SK-N-SH (cell line): ENCODE data around the gene RAD51B. TPM values are rescaled to one million over a fixed set of nuclear protein-coding genes. Genes with fewer than 3 reads are reported as not detected.

ENCODE experiments used
- CTCF ChIA-PET: fragments of 300-600, 350-600 bp; formaldehyde crosslinking; extraction: SDS; loops from one replicate; lab custom pipeline; 2021; lab: Yijun Ruan, JAX
- POLR2A ChIA-PET: fragments of 350-600 bp; sonication (Branson Sonifier 250); formaldehyde crosslinking; extraction: SDS; loops from one replicate; lab custom pipeline; 2020; ENCODE audit warnings: antibody characterized with exemption, inconsistent platforms; lab: Yijun Ruan, JAX
- DNase-seq: peaks from one replicate; pipeline ENCODE4 v3.0.0; 2012
- H2AFZ ChIP-seq: fragments of 200-600 bp; sonication (generic); 2 replicates; pipeline ENCODE4 v1.8.1; 2016; ENCODE audit warnings: antibody characterized with exemption, mild to moderate bottlenecking, low read depth
- H3F3A ChIP-seq: fragments of 200-600 bp; sonication (generic); replicated peaks from 2 replicates; pipeline ENCODE3; 2016; ENCODE audit warnings: antibody characterized with exemption, mild to moderate bottlenecking; ENCODE audit not compliant: insufficient read depth
- H3K27ac ChIP-seq, 2 experiments: fragments of 200-500 bp in 1 of 2; fragments of 200-600 bp in 1 of 2; sonication (Bioruptor generic) in 1 of 2; sonication (generic), shearing (Covaris generic) in 1 of 2; 2 replicates each; pipeline versions ENCODE4 v1.5.1 to v1.6.1; 2014 to 2016; ENCODE audit warnings: low read depth in 2 of 2, inconsistent platforms in 1 of 2, low read length in 1 of 2, mild to moderate bottlenecking in 1 of 2, mixed read lengths in 1 of 2
- H3K27me3 ChIP-seq: fragments of 200-600 bp; sonication (generic), shearing (Covaris generic); 2 replicates; pipeline ENCODE4 v1.6.1; 2016; ENCODE audit warnings: mixed run types; ENCODE audit not compliant: insufficient read depth
- H3K36me3 ChIP-seq, 2 experiments: fragments of 200-500 bp in 1 of 2; fragments of 200-600 bp in 1 of 2; sonication (Bioruptor generic) in 1 of 2; sonication (generic) in 1 of 2; replicated peaks in 1 of 2; 2 replicates each; pipeline versions ENCODE3 to v1.5.1; 2014 to 2016; ENCODE audit warnings: low read length in 1 of 2, mild to moderate bottlenecking in 1 of 2; ENCODE audit not compliant: insufficient read depth in 2 of 2, control insufficient read depth in 1 of 2
- H3K4me1 ChIP-seq, 2 experiments: fragments of 200-500 bp in 1 of 2; fragments of 200-600 bp in 1 of 2; sonication (Bioruptor generic) in 1 of 2; sonication (generic), shearing (Covaris generic) in 1 of 2; 2 replicates each; pipeline versions ENCODE4 v1.5.1 to v1.6.1; 2014 to 2016; ENCODE audit warnings: low read depth in 1 of 2, low read length in 1 of 2, mixed run types in 1 of 2; ENCODE audit not compliant: insufficient read depth in 2 of 2, control insufficient read depth in 1 of 2
- H3K4me2 ChIP-seq: fragments of 200-600 bp; sonication (generic), shearing (Covaris generic); 2 replicates; pipeline ENCODE4 v1.6.1; 2017; ENCODE audit warnings: mixed run types
- H3K4me3 ChIP-seq, 2 experiments: fragments of 200-500 bp in 1 of 2; fragments of 200-600 bp in 1 of 2; sonication (Bioruptor generic) in 1 of 2; sonication (generic), shearing (Covaris generic) in 1 of 2; 2 replicates each; pipeline versions ENCODE4 v1.5.1 to v1.8.1; 2014 to 2016; ENCODE audit warnings: low read depth in 2 of 2, inconsistent platforms in 1 of 2, low read length in 1 of 2, mild to moderate bottlenecking in 1 of 2, mixed read lengths in 1 of 2, moderate library complexity in 1 of 2
- H3K79me2 ChIP-seq: fragments of 200-600 bp; sonication (generic); 2 replicates; pipeline ENCODE4 v1.8.1; 2017; ENCODE audit warnings: mild to moderate bottlenecking; ENCODE audit not compliant: insufficient read depth
- H3K9ac ChIP-seq: fragments of 200-600 bp; sonication (generic); 2 replicates; pipeline ENCODE4 v1.6.1; 2017; ENCODE audit warnings: mixed run types
- H3K9me2 ChIP-seq: fragments of 200-600 bp; sonication (generic); 2 replicates; pipeline ENCODE4 v1.6.1; 2017; ENCODE audit warnings: mixed run types
- H3K9me3 ChIP-seq: fragments of 200-600 bp; sonication (generic); 2 replicates; pipeline ENCODE4 v1.6.1; 2017; ENCODE audit warnings: mixed run types, mild to moderate bottlenecking, moderate library complexity
- H4K20me1 ChIP-seq: fragments of 200-600 bp; sonication (generic); 2 replicates; pipeline ENCODE4 v1.6.1; 2017; ENCODE audit warnings: mild to moderate bottlenecking, mixed run types; ENCODE audit not compliant: insufficient read depth
- CHD2 ChIP-seq: fragments of 150-350 bp; IDR thresholded peaks from 2 replicates; pipeline ENCODE4 v1.6.1; 2018; ENCODE audit warnings: low read length; ENCODE audit not compliant: partially characterized antibody
- ELF1 ChIP-seq: IDR thresholded peaks from 2 replicates; pipeline ENCODE4 v1.4.0; 2012
- FOXJ3 ChIP-seq: sonication (generic); formaldehyde crosslinking; IDR thresholded peaks from 2 replicates; pipeline ENCODE4 v1.5.1; 2020; ENCODE audit warnings: mild to moderate bottlenecking, missing genetic modification reagents
- GATA2 ChIP-seq: sonication (generic); formaldehyde crosslinking; IDR thresholded peaks from 2 replicates; pipeline ENCODE4 v1.5.0; 2020; ENCODE audit warnings: mild to moderate bottlenecking, missing genetic modification reagents
- JUND ChIP-seq: IDR thresholded peaks from 2 replicates; pipeline ENCODE4 v1.4.0; 2012
- NFIC ChIP-seq: IDR thresholded peaks from 2 replicates; pipeline ENCODE4 v1.4.0; 2012; ENCODE audit warnings: borderline replicate concordance
- NRF1 ChIP-seq: IDR thresholded peaks from 2 replicates; pipeline ENCODE4 v1.6.1; 2012; ENCODE audit warnings: low read depth, mild to moderate bottlenecking, low read length
- PBX3 ChIP-seq: IDR thresholded peaks from 2 replicates; pipeline ENCODE4; 2012
- SIN3A ChIP-seq: IDR thresholded peaks from 2 replicates; pipeline ENCODE4 v1.6.1; 2012; ENCODE audit warnings: low read depth, mild to moderate bottlenecking, low read length, moderate library complexity, borderline replicate concordance
- SMC3 ChIP-seq: IDR thresholded peaks from 2 replicates; pipeline ENCODE4 v1.6.1; 2012; ENCODE audit warnings: low read depth, low read length, improper control_type of control experiment
- TAF1 ChIP-seq: IDR thresholded peaks from 2 replicates; pipeline ENCODE4 v1.6.1; 2012; ENCODE audit warnings: low read depth, mild to moderate bottlenecking, low read length, moderate library complexity, borderline replicate concordance
- TCF12 ChIP-seq: IDR thresholded peaks from 2 replicates; pipeline ENCODE4 v1.4.0; 2012
- USF1 ChIP-seq: IDR thresholded peaks from 2 replicates; pipeline ENCODE4 v1.4.0; 2012; ENCODE audit warnings: low read depth, borderline replicate concordance
- YY1 ChIP-seq: IDR thresholded peaks from 2 replicates; pipeline ENCODE4 v1.4.0; 2012; ENCODE audit warnings: low read depth, mild to moderate bottlenecking
- WGBS: methylation state at CpG from one replicate; pipeline ENCODE4 v1.1.6; 2017; ENCODE audit warnings: low lambda C conversion rate; 5-methylcytosine and 5-hydroxymethylcytosine counted together
- polyA plus RNA-seq, 3 experiments: library from polyadenylated mRNA; depleted of rRNA; stranded (reverse); fragments of >200 nt; gene quantifications; 2 replicates each; pipeline ENCODE4 v1.2.3, GENCODE V29; 2012
- TF ChIP-seq, protein P1 (sequence below): fragments of 200-600 bp; sonication (generic); IDR thresholded peaks from 2 replicates; pipeline ENCODE4 v1.6.1; 2017; ENCODE audit warnings: antibody characterized with exemption, mild to moderate bottlenecking, moderate library complexity
- TF ChIP-seq, protein P2 (sequence below): fragments of 150-350 bp; IDR thresholded peaks from 2 replicates; pipeline ENCODE4 v1.6.1; 2017; ENCODE audit warnings: antibody characterized with exemption, low read length, low read depth, borderline replicate concordance
- TF ChIP-seq, protein P3 (sequence below): IDR thresholded peaks from 2 replicates; pipeline ENCODE4 v1.4.0; 2012; ENCODE audit warnings: low read depth
- TF ChIP-seq, protein P4 (sequence below): IDR thresholded peaks from 2 replicates; pipeline ENCODE4 v1.6.1; 2012; ENCODE audit warnings: mild to moderate bottlenecking, low read depth, low read length, moderate library complexity

Gene RAD51B
- polyA plus RNA-seq, 1 of the 3 experiments (the other 2 are of a cell fraction), result 6.0 TPM

DNA sequence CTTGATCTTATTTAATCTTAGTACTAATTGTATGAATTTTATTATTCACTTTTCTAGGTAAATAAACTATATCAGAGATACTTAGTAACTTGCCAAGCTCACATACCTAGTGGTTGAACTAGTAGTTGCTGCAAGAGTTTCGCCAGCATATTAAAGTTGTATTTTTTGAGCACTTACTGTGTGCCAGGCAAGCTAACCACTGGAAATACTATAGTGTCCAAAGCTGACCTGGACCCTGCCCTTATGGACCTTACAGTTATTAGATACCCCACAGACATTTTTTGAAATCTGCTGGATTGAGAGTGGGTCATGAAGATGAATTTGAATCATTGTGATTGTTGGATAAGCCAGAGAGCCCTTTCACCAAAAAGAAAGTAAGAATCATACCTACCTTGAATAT is 125.0 kb downstream of the RAD51B start:
- WGBS, result 86% methylated on average over 1 of the region's 1 CpG
- no peak for DNase-seq
- ChIA-PET CTCF (interaction anchor here (0.6 to 6.3 kb wide), 14 partner anchors 11 to 899 kb away, joined by 3 to 55 read pairs (median 4); no protein-coding TSS in a partner anchor), POLR2A (no interaction called here)
- H3K36me3 ChIP-seq, result no peaks in the 10 kb centered on the region
- H4K20me1 ChIP-seq, result no peaks in the 10 kb centered on the region
- H3K4me1 ChIP-seq, result peaks cover 0 to 28% of the 10 kb centered on the region in 2 experiments; a peak in 3 of 4 replicates
- peaks cover 13% of the 10 kb centered on the region for H3F3A ChIP-seq
- no peak overlapping the region for H2AFZ ChIP-seq
- TF ChIP-seq SMC3 (no peak), CHD2 (no peak), JUND (no peak), YY1 (no peak), GATA2 (CRISPR knock-in tag) (no peak), USF1 (no peak), ELF1 (no peak), SIN3A (no peak), TCF12 (no peak), NFIC (no peak), FOXJ3 (CRISPR knock-in tag) (no peak), NRF1 (no peak), TAF1 (no peak), PBX3 (no peak)
- TF ChIP-seq, protein P1, sequence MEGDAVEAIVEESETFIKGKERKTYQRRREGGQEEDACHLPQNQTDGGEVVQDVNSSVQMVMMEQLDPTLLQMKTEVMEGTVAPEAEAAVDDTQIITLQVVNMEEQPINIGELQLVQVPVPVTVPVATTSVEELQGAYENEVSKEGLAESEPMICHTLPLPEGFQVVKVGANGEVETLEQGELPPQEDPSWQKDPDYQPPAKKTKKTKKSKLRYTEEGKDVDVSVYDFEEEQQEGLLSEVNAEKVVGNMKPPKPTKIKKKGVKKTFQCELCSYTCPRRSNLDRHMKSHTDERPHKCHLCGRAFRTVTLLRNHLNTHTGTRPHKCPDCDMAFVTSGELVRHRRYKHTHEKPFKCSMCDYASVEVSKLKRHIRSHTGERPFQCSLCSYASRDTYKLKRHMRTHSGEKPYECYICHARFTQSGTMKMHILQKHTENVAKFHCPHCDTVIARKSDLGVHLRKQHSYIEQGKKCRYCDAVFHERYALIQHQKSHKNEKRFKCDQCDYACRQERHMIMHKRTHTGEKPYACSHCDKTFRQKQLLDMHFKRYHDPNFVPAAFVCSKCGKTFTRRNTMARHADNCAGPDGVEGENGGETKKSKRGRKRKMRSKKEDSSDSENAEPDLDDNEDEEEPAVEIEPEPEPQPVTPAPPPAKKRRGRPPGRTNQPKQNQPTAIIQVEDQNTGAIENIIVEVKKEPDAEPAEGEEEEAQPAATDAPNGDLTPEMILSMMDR, result no peak
- TF ChIP-seq, protein P2, sequence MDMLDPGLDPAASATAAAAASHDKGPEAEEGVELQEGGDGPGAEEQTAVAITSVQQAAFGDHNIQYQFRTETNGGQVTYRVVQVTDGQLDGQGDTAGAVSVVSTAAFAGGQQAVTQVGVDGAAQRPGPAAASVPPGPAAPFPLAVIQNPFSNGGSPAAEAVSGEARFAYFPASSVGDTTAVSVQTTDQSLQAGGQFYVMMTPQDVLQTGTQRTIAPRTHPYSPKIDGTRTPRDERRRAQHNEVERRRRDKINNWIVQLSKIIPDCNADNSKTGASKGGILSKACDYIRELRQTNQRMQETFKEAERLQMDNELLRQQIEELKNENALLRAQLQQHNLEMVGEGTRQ, result no peak
- TF ChIP-seq, protein P3, sequence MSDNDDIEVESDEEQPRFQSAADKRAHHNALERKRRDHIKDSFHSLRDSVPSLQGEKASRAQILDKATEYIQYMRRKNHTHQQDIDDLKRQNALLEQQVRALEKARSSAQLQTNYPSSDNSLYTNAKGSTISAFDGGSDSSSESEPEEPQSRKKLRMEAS, result no peak
- TF ChIP-seq, protein P4, sequence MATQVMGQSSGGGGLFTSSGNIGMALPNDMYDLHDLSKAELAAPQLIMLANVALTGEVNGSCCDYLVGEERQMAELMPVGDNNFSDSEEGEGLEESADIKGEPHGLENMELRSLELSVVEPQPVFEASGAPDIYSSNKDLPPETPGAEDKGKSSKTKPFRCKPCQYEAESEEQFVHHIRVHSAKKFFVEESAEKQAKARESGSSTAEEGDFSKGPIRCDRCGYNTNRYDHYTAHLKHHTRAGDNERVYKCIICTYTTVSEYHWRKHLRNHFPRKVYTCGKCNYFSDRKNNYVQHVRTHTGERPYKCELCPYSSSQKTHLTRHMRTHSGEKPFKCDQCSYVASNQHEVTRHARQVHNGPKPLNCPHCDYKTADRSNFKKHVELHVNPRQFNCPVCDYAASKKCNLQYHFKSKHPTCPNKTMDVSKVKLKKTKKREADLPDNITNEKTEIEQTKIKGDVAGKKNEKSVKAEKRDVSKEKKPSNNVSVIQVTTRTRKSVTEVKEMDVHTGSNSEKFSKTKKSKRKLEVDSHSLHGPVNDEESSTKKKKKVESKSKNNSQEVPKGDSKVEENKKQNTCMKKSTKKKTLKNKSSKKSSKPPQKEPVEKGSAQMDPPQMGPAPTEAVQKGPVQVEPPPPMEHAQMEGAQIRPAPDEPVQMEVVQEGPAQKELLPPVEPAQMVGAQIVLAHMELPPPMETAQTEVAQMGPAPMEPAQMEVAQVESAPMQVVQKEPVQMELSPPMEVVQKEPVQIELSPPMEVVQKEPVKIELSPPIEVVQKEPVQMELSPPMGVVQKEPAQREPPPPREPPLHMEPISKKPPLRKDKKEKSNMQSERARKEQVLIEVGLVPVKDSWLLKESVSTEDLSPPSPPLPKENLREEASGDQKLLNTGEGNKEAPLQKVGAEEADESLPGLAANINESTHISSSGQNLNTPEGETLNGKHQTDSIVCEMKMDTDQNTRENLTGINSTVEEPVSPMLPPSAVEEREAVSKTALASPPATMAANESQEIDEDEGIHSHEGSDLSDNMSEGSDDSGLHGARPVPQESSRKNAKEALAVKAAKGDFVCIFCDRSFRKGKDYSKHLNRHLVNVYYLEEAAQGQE, result no peak
- TF ChIP-seq, all 33 proteins: peak for 0
- Histone ChIP-seq H3K27ac (peak overlapping the region; percentile 54 to 83), H3K9me2 (no peaks in the 10 kb centered on the region), H3K79me2 (0 out of 2 replicates have a peak, but pooled peaks cover 3% of the 10 kb centered on the region), H3K27me3 (no peaks in the 10 kb centered on the region), H3K9me3 (no peaks in the 10 kb centered on the region), H3K4me3 (no peak overlapping the region), H3K9ac (peak overlapping the region; percentile 10; the same call in 1 of the 2 replicates), H3K4me2 (no peak overlapping the region)
